Karpas-422 (cell line): ENCODE results near the gene CERS4. TPM values are rescaled to one million over a fixed set of nuclear protein-coding genes. Genes with fewer than 3 reads are reported as not detected.

ENCODE experiments used
- DNase-seq: peaks from one replicate; pipeline ENCODE4 v3.0.0-alpha.2; 2015
- H2AFZ ChIP-seq: fragments of 200-600 bp; sonication (generic); 2 replicates; pipeline ENCODE4 v1.6.1; 2014; ENCODE audit warnings: antibody characterized with exemption, low read length, mixed read lengths
- H3K27ac ChIP-seq: fragments of 200-600 bp; sonication (generic); 2 replicates; pipeline ENCODE4 v1.5.1; 2014; ENCODE audit warnings: mild to moderate bottlenecking, low read length, moderate library complexity
- H3K27me3 ChIP-seq: fragments of 200-600 bp; sonication (generic); 2 replicates; pipeline ENCODE4 v1.6.1; 2014; ENCODE audit warnings: low read length, mixed read lengths
- H3K36me3 ChIP-seq: fragments of 200-600 bp; sonication (generic); 2 replicates; pipeline ENCODE4 v1.6.1; 2014; ENCODE audit warnings: low read length, mixed read lengths; ENCODE audit not compliant: insufficient read depth
- H3K4me1 ChIP-seq: fragments of 200-600 bp; sonication (generic); 2 replicates; pipeline ENCODE4 v1.6.1; 2014; ENCODE audit warnings: mild to moderate bottlenecking, low read length, mixed read lengths
- H3K4me2 ChIP-seq: fragments of 200-600 bp; sonication (generic); 2 replicates; pipeline ENCODE4 v1.6.1; 2014; ENCODE audit warnings: low read length, low read depth, mild to moderate bottlenecking; ENCODE audit not compliant: poor library complexity, severe bottlenecking
- H3K4me3 ChIP-seq: fragments of 200-600 bp; sonication (generic); 2 replicates; pipeline ENCODE4 v1.5.1; 2014; ENCODE audit warnings: mild to moderate bottlenecking, antibody characterized with exemption, low read length, mixed read lengths
- H3K79me2 ChIP-seq: fragments of 200-600 bp; sonication (generic); 2 replicates; pipeline ENCODE4 v1.6.1; 2014; ENCODE audit warnings: mild to moderate bottlenecking, low read length, mixed read lengths
- H3K9ac ChIP-seq: fragments of 200-600 bp; sonication (generic); 2 replicates; pipeline ENCODE4 v1.6.0; 2014; ENCODE audit warnings: low read length
- H3K9me2 ChIP-seq: fragments of 200-600 bp; sonication (generic), shearing (Covaris generic); replicated peaks from 2 replicates; pipeline ENCODE4 v1.6.0; 2014; ENCODE audit warnings: mild to moderate bottlenecking, low read length, moderate library complexity; ENCODE audit not compliant: insufficient read depth
- H3K9me3 ChIP-seq: fragments of 300-700, 200-600 bp; sonication (generic); 2 replicates; pipeline ENCODE4 v1.6.1; 2014; ENCODE audit warnings: low read length, mixed read lengths
- H4K20me1 ChIP-seq: fragments of 200-600 bp; sonication (generic); 2 replicates; pipeline ENCODE4 v1.6.1; 2014; ENCODE audit warnings: mild to moderate bottlenecking, antibody characterized with exemption, low read length, low read depth; ENCODE audit not compliant: insufficient read depth
- total RNA-seq: library from RNA; depleted of rRNA; stranded (reverse); fragments of >200 nt; shearing (Covaris generic); gene quantifications from 2 replicates; pipeline ENCODE4 v1.2.3, GENCODE V29; 2014; ENCODE audit warnings: low replicate concordance

CERS4 gene
- total RNA-seq, 1 experiment from 2014 or later: 66.3 TPM

- Histone ChIP-seq H3K27ac (no peak overlapping the region), H2AFZ (no peak overlapping the region), H3K27me3 (no peaks in the 10 kb centered on the region), H3K36me3 (0 out of 2 replicates have a peak, but pooled peaks cover 7% of the 10 kb centered on the region), H3K4me2 (no peak overlapping the region), H3K9me2 (no peaks in the 10 kb centered on the region), H3K9me3 (no peaks in the 10 kb centered on the region), H3K79me2 (peaks cover 23% of the 10 kb centered on the region), H4K20me1 (peaks cover 12% of the 10 kb centered on the region; the same call in 1 of the 2 replicates), H3K4me3 (no peak overlapping the region), H3K9ac (no peak overlapping the region), H3K4me1 (peaks cover 11% of the 10 kb centered on the region)
- no peak for DNase-seq
Measured at GRCh38 chr19:8302357-8302691, 93.2 kb downstream of the CERS4 start.

GRCh38 chr19:8302734-8303133 lies 93.6 kb downstream of the CERS4 start:
- Histone ChIP-seq H3K9ac (no peak overlapping the region), H3K4me2 (no peak overlapping the region), H3K9me2 (no peaks in the 10 kb centered on the region), H3K9me3 (no peaks in the 10 kb centered on the region), H2AFZ (no peak overlapping the region), H3K79me2 (peaks cover 27% of the 10 kb centered on the region), H3K27ac (no peak overlapping the region), H3K4me1 (peaks cover 16% of the 10 kb centered on the region), H3K36me3 (0 out of 2 replicates have a peak, but pooled peaks cover 7% of the 10 kb centered on the region), H3K27me3 (no peaks in the 10 kb centered on the region), H4K20me1 (peaks cover 12% of the 10 kb centered on the region; the same call in 1 of the 2 replicates), H3K4me3 (no peak overlapping the region)
- no peak for DNase-seq

- H3K9ac ChIP-seq: no peak overlapping the region
- no peak overlapping the region for H3K4me2 ChIP-seq
- peaks cover 12% of the 10 kb centered on the region; the same call in 1 of the 2 replicates for H4K20me1 ChIP-seq
- H3K27me3 ChIP-seq: no peaks in the 10 kb centered on the region
- H3K9me2 ChIP-seq: no peaks in the 10 kb centered on the region
- peaks cover 25% of the 10 kb centered on the region for H3K4me1 ChIP-seq
- DNase-seq: peak; percentile 65
- no peaks in the 10 kb centered on the region for H3K9me3 ChIP-seq
- H2AFZ ChIP-seq: no peak overlapping the region
- no peak overlapping the region for H3K4me3 ChIP-seq
- 0 out of 2 replicates have a peak, but pooled peaks cover 7% of the 10 kb centered on the region for H3K36me3 ChIP-seq
- no peak overlapping the region for H3K27ac ChIP-seq
- H3K79me2 ChIP-seq: peaks cover 29% of the 10 kb centered on the region
Measured at GRCh38 chr19:8304841-8305621, 95.9 kb downstream of the CERS4 start.

GRCh38 chr19:8305798-8306197 lies 96.6 kb downstream of the CERS4 start:
- peaks cover 25% of the 10 kb centered on the region for H3K4me1 ChIP-seq
- H3K9ac ChIP-seq: no peak overlapping the region
- H3K4me3 ChIP-seq: no peak overlapping the region
- no peak overlapping the region for H2AFZ ChIP-seq
- H3K9me3 ChIP-seq: no peaks in the 10 kb centered on the region
- H3K27ac ChIP-seq: no peak overlapping the region
- 0 out of 2 replicates have a peak, but pooled peaks cover 7% of the 10 kb centered on the region for H3K36me3 ChIP-seq
- H3K4me2 ChIP-seq: peak overlapping the region; percentile 76
- H4K20me1 ChIP-seq: peaks cover 12% of the 10 kb centered on the region; the same call in 1 of the 2 replicates
- peaks cover 29% of the 10 kb centered on the region for H3K79me2 ChIP-seq
- no peaks in the 10 kb centered on the region for H3K27me3 ChIP-seq
- no peaks in the 10 kb centered on the region for H3K9me2 ChIP-seq
- DNase-seq: no peak

GRCh38 chr19:8306235-8307054 lies 97.3 kb downstream of the CERS4 start:
- Histone ChIP-seq H3K4me2 (peak overlapping the region; percentile 76), H3K4me1 (peaks cover 25% of the 10 kb centered on the region), H3K79me2 (peaks cover 29% of the 10 kb centered on the region), H3K9ac (peak overlapping the region; percentile 86), H3K9me3 (no peaks in the 10 kb centered on the region), H3K4me3 (peak overlapping the region; percentile 71), H3K27me3 (no peaks in the 10 kb centered on the region), H2AFZ (no peak overlapping the region), H3K9me2 (no peaks in the 10 kb centered on the region), H3K27ac (no peak overlapping the region), H4K20me1 (peaks cover 12% of the 10 kb centered on the region; the same call in 1 of the 2 replicates), H3K36me3 (peaks cover 9% of the 10 kb centered on the region; the same call in 1 of the 2 replicates)
- DNase-seq: no peak

GRCh38 chr19:8307400-8307964 lies 98.3 kb downstream of the CERS4 start:
- Histone ChIP-seq H3K4me3 (peak overlapping the region; percentile 71), H4K20me1 (peaks cover 12% of the 10 kb centered on the region; the same call in 1 of the 2 replicates), H3K36me3 (peaks cover 13% of the 10 kb centered on the region; the same call in 1 of the 2 replicates), H3K79me2 (peaks cover 29% of the 10 kb centered on the region), H3K4me2 (peak overlapping the region; percentile 76), H3K27ac (peak overlapping the region; percentile 1; the same call in 1 of the 2 replicates), H2AFZ (no peak overlapping the region; the same call in 1 of the 2 replicates), H3K4me1 (peaks cover 25% of the 10 kb centered on the region), H3K9me2 (no peaks in the 10 kb centered on the region), H3K9me3 (no peaks in the 10 kb centered on the region), H3K9ac (peak overlapping the region; percentile 86), H3K27me3 (no peaks in the 10 kb centered on the region)
- peak; percentile 55 for DNase-seq

- Histone ChIP-seq H3K27ac (peak within 1 kb of the TSS; percentile 1; the same call in 1 of the 2 replicates), H3K4me2 (peak within 1 kb of the TSS; percentile 76), H3K36me3 (peaks cover 13% of the 10 kb centered on the region; the same call in 1 of the 2 replicates), H3K9me2 (no peaks in the 10 kb centered on the region), H3K4me1 (peaks cover 25% of the 10 kb centered on the region), H3K27me3 (no peaks in the 10 kb centered on the region), H4K20me1 (peaks cover 12% of the 10 kb centered on the region; the same call in 1 of the 2 replicates), H3K4me3 (peak within 1 kb of the TSS; percentile 71), H3K9ac (peak within 1 kb of the TSS; percentile 86), H3K9me3 (no peaks in the 10 kb centered on the region), H3K79me2 (peaks cover 29% of the 10 kb centered on the region), H2AFZ (no peak within 1 kb of the TSS; the same call in 1 of the 2 replicates)
- DNase-seq: peak; percentile 96
Measured at GRCh38 chr19:8307965-8308866, 99.0 kb downstream of the CERS4 start, which contains the start of gene CD320. Gene CD320, minus strand, starts transcription at chr19:8308358. Its CDS starts 68 bp downstream, at chr19:8308290.
